Fibroblast of skin of back (primary cell): Measurements from ENCODE around the gene ANAPC2.
A peak's percentile ranks its signal among the peaks of the same experiment; 100 is the strongest.

ENCODE experiments used
- DNase-seq: peaks from one replicate; pipeline ENCODE4 v3.0.0-alpha.2; 2013

Gene ANAPC2

DNA sequence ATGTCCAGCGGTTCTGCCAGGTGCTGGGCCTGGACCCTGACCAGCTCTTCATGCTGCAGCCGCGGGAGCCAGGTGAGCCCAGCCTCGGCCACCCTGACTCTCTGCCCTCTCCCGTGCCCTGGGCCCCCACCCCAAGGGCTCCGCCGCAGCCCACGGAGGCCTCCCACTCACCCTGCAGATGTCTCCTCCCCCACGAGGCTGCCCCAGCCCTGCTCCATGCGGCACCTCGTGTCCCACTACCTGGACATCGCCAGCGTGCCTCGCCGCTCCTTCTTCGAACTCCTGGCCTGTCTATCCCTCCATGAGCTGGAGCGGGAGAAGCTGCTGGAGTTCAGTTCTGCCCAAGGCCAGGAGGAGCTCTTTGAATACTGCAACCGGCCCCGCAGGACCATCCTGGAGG lies 26.3 kb upstream of the ANAPC2 start:
- no peak for DNase-seq

DNA sequence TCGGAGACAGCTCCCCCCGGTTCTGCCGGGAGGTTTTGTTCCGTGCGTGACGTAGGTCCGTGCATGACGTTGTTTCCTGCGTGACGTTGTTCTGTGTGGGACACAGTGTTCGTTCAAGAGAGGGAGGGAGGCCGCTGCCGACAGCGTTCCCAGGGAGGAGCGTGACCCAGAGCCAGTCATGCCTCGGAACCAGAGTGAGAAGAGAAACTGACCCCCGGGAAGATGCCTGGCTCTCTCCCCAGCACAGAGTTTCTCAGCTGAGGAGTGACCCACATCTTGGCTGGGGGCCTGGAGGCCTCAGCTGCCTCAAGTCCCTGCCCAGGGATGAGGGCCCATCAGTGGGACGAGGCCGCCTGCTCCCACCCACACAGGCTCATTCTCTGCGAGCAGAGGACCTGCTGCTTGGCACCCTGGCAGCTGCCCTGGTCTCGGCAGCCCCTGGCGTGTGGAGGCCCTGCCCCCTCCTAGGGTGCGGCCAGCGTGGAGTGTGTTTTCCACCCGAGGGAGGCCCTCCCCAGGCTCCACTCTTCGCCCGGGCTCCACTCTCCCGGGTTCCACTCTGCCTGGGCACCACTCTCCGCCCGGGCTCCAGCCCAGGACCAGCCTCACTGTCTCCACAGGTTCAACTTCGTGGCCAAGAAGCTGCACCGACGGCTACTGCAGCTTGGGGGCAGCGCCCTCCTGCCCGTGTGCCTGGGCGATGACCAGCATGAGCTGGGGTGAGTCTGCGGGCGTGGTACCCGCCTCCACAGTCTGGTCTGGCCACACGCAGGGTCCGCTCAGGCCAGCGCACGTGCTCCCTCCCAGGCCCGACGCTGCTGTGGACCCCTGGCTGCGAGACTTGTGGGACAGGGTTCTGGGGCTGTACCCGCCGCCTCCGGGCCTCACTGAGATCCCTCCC lies 25.1 kb upstream of the ANAPC2 start:
- DNase-seq: no peak

DNA sequence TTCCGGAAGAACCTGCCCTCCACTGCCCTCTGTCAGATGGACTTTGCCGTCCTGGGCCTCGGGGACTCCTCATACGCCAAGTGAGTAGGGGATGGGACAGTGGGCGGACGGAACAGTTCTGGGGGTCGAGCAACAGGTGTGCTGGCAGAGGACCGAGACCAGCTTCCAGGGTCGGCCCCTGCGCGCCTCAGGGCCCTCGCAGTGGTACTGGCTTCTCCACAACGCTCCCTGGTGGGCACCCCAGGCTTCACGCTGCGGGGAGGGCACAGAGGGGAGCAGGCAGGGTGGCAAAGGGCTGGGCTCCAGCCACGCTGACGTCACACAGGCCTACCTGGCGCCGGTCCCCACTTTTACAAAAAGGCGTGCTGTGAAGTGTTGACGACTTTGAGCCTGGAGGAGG lies 24.2 kb upstream of the ANAPC2 start:
- DNase-seq: no peak

DNA sequence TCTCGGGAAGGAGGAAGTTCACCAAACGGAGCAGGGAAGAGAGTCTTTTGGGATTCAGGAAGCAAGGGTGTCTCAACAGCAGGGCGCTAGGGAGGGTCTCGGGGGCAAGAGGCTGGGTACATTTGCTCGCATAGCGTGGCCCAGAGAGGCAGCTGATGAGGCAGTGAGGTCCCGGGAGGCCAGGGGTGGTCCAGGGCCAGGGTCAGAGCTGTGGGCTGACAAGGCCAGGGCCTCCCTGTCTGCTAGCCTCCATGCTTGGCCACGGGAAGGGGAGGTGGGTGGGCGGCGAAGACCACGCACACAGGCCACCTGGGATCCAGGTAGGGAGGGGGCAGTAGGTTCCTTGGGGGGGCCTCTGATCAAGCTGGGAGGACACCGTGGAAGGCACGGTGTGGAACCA lies 23.2 kb upstream of the ANAPC2 start:
- DNase-seq: no peak

DNA sequence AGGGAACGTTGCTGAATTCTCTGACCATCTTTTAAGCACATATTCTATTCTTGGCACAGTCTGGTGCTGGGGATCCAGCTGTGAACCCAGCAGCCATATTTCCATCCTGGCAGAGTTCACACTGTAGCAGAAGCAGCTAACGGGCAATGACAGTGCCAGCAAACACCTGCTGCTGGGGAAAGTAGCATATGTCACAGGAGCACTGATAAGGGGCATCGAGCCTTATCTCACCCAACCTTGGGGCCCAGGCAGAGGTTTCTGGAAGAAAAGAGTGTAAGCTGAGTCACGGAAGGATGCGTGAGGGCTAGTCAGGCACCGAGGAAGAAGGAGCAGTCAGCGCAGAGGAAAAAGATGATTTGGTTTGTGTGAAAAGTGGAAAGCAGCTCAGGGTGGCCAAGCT lies 18.2 kb upstream of the ANAPC2 start:
- no peak for DNase-seq

GRCh38 chr9:137205126-137206069 lies 17.0 kb upstream of the ANAPC2 start, which contains the start of the genes NDOR1 and TMEM203:
Gene NDOR1, plus strand, starts transcription at chr9:137205700. Its CDS starts 78 bp downstream, at chr9:137205778.
Gene TMEM203, minus strand, starts transcription at chr9:137205648. Its CDS starts 234 bp downstream, at chr9:137205414.
- DNase-seq: peak; percentile 87

- DNase-seq: no peak
Measured at GRCh38 chr9:137204731-137205125, 16.4 kb upstream of the ANAPC2 start.

DNA sequence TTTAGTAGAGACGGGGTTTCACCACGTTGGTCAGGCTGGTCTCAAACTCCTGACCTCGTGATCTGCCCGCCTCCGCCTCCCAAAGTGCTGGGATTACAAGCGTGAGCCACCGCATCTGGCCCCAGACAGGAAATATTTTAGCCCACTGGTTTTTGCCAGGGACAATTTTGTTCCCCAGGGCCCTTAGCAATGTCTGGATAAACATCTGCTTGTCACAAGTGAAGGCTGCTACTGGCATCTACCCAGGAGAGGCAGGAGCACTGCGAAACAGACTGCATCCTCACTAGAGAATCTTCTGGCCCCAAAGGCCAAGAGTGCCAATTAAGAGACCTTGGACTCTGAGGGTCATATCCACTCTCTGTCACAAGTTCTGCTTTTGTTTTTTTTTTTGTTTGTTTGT lies 14.6 kb upstream of the ANAPC2 start:
- peak; percentile 35 for DNase-seq

DNA sequence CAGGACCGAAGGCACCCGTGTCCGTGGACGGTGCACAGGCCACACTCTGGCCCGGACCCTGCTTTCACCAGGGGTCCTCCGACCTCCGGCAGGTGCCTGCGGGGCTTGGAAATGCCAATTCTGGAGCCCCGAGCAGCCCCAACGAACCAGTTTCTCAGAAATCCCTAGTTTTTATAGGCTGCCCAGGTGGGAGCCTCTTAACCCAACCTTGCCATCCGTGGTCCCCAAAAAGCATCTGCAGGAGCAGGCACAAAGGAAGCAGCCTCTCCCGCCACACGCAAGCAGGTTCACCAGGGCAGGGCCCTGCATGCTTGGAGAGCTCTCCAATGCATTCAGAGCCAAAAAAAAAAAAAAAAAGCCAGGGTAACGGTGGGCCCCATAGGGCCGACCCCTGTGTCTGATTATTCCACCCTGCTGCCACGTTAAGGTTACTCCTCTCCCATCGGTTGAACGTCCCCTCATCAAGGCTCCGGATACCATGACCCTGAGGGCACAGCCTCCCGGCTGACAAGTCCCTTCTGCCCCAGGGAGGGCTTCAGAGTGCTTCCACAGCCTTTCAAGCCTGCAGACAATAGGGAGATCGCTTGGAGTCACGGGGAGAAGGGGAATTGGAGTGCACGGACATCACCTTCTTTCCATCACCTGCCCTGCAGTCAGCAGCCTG lies 13.0 kb upstream of the ANAPC2 start:
- DNase-seq: no peak

- peak; percentile 99 for DNase-seq
Measured at GRCh38 chr9:137200311-137201204, 12.2 kb upstream of the ANAPC2 start, which contains the start of gene TPRN. Gene TPRN, minus strand, starts transcription at chr9:137200741. Its CDS starts 30 bp downstream, at chr9:137200711.

- DNase-seq: no peak
Measured at GRCh38 chr9:137199411-137200121, 11.2 kb upstream of the ANAPC2 start.

DNA sequence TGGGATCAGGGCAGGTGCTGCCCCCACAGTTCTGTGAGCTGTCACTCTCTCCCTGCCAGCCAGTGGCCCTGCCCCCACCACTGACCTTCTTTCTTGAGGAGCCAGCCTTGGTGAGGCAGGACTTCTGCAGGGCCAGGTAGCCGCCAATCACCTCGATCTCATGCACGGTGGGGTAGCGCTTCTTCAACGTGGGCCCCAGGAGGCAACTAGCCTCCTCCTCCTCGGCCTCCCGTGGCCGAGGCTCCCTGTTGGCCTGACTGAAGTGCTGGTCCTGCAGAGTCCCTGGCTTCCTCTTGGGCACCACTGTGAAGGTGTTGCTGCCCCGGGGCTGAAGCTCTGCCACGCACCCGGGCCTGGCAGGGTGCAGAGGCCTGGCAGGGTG lies 10.5 kb upstream of the ANAPC2 start:
- DNase-seq: no peak

- DNase-seq: no peak
Measured at GRCh38 chr9:137198051-137198901, 9.9 kb upstream of the ANAPC2 start.

- no peak for DNase-seq
Measured at GRCh38 chr9:137195525-137196220, 7.3 kb upstream of the ANAPC2 start.

DNA sequence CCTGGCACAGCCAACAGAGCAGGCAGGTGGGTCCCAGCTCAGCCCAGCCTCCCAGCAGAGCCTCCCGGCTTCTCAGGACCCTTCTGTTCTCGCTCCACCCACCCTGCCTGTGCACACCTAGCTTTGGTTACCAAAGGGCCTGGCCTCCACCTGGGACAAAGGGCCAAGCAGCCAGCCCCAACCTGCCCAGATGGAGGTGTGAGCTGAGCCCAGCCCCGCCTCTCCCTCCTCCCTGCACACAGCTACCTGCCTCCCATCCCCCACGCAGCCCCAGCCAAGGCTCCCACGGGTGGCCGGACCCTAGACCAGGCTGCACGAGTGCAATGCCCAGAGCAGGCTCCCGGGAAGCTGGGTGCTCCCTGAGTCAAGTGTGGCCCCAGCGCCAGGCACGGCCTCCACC lies 6.5 kb upstream of the ANAPC2 start:
- DNase-seq: no peak

DNA sequence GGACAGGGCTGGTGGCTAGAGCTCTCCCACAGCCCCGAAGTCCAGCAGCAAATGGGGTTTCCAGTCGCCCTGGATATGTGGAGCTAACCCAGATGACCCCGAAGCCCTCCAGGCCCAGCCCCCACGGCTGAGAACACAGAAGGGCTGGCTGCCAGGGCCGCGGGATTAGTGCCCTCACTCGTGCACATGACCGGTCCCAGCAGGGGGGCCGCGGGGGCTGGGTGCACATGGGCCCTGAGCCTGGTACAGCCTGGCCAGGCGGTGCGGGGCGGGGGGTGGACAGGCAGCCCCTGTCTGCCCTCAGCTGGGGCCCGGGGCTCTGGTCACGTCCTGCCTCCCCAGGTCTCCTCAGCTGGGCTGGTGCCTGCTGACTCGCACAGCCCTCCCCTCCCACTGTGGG lies 6.0 kb upstream of the ANAPC2 start:
- no peak for DNase-seq

DNA sequence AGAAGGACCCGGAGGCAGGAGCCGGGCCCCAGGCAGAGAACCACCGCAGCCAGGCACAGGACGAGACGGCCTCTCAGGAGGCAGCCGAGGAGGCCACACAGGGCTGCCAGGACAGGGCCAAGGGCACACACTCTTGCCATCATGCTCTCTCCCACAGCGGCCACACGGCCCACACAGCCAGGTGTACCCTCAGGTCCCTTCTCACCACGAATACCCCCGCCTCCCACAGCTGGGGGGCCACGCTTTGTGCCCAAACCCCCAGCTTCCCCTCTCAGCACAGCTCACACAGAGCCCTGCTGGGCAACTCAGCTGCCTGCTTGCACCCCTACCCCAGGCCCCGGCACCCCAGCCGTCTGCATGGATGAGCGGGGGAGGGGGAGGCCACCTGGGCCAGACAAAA lies 5.4 kb upstream of the ANAPC2 start:
- DNase-seq: no peak

GRCh38 chr9:137192859-137193258 lies 4.5 kb upstream of the ANAPC2 start:
- DNase-seq: no peak

DNA sequence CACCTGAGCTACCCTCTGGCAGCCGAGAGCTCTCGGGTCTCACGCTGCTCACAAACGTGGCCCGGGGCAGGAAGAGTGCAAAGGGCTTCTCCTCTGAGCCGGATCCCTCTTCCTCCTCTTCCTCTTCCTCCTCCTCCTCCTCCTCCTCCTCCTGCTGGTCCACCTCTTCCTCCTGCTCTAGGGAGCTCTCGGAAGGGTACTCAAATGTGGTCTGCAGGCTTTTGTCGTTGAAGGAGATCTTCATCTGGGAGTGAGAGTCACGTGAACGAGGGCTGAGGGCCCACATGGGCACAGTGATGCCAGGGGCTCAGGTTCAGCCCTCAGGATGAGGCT lies 4.1 kb upstream of the ANAPC2 start:
- no peak for DNase-seq
